Activated naive CD4-positive, alpha-beta T cell treated with anti-CD3 and anti-CD28 coated beads, Interleukin-2, amount 50 U/mL, for 72 hours (primary cell): Measurements from ENCODE around the gene FBN1. TPM values are rescaled to one million over a fixed set of nuclear protein-coding genes. Genes with fewer than 3 reads are reported as not detected.

ENCODE experiments used
- ATAC-seq, 2 donors: fragments of 150-1000 bp; cut with Tn5 transposase; 2 replicates each; pipeline ENCODE4 v1.10.0; 2021; ENCODE audit warnings: mild to moderate bottlenecking in 2 of 2, moderate library complexity in 2 of 2
- DNase-seq, 2 donors: peaks; one replicate each; pipeline ENCODE4 v3.0.0; 2021 to 2022; ENCODE audit warnings: low spot score in 2 of 2
- H3K27ac Mint-ChIP-seq, 2 donors: one replicate each; pipeline ENCODE4 v1.8.0; 2022; ENCODE audit warnings: mild to moderate bottlenecking in 2 of 2, mixed read lengths in 2 of 2
- H3K36me3 Mint-ChIP-seq, 2 donors: one replicate each; pipeline ENCODE4 v1.8.0; 2022; ENCODE audit warnings: mixed read lengths in 2 of 2
- H3K9me3 Mint-ChIP-seq, 2 donors: one replicate each; pipeline ENCODE4 v1.8.0; 2022; ENCODE audit warnings: mixed read lengths in 2 of 2
- total RNA-seq, 2 donors: library from RNA; stranded (reverse); gene quantifications; one replicate each; pipeline ENCODE4 v1.2.3, GENCODE V29; 2022

The FBN1 gene
- total RNA-seq, 2 donors from 2014 or later = 0.52 to 1.4 TPM

DNA sequence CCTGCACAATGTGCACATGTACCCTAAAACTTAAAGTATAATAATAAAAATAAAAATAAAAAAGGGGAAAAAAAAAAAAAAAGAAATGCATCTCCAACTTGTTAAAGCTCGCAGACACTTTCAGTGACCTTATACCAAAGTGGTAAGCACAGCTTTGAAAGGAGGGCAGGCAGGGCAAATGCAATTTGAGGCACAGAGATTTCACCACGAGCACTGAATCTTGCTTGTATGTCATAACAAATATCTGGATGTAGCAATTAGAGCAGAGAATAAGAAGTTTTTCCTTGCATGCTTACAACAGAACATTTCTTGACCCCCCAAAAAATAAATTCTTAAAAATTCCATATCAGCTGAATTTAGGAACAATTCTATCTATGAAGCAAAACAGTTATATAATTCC lies 66.5 kb downstream of the FBN1 start:
- Mint-ChIP-seq H3K27ac (no peak overlapping the region), H3K36me3 (no peaks in the 10 kb centered on the region), H3K9me3 (peaks cover 0 to 3% of the 10 kb centered on the region in 2 donors)
- DNase-seq (no peak), ATAC-seq (no peak)

DNA sequence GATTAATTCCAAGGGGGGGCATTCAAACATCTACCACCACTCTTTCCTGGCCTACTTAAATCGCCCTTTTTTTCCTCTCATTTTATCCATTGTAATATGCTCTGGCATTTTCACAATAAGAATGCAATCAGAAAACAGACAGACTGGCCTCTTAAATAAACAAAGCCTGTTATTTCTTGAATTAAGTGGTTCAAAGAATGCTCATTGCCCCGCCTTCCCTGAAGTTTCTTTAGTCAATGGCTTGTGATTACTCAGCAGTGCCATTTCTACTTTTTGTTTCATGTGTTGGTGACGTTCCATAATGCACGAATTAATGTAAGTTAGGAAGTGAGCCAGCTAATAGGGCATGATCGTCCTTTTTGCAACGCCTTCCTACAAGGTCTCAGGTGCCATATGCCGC lies 68.0 kb downstream of the FBN1 start:
- H3K36me3 Mint-ChIP-seq = no peaks in the 10 kb centered on the region
- peaks cover 0 to 3% of the 10 kb centered on the region in 2 donors for H3K9me3 Mint-ChIP-seq
- DNase-seq = no peak
- no peak overlapping the region for H3K27ac Mint-ChIP-seq
- no peak for ATAC-seq

DNA sequence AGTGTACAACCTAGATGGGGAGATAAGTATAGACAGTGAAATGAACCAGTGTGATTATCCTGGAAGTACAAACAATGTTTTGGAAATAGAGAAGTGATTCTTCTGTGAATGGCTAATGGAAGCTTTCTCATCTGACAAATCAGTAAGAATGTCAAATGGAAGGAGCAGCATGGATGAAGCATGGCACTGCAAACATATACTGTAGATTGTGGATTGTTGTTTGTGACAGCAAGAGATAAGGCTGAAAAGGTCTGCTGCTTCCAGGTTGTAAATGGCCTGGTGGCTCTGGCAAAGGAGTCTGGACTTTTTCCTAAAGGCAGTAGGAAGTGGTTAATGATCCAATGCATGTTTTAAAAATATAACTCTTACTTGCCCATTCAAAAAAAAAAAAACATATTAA lies 71.3 kb downstream of the FBN1 start:
- no peak overlapping the region for H3K27ac Mint-ChIP-seq
- DNase-seq (no peak), ATAC-seq (no peak)
- peaks cover 0 to 3% of the 10 kb centered on the region in 2 donors for H3K9me3 Mint-ChIP-seq
- no peaks in the 10 kb centered on the region for H3K36me3 Mint-ChIP-seq

DNA sequence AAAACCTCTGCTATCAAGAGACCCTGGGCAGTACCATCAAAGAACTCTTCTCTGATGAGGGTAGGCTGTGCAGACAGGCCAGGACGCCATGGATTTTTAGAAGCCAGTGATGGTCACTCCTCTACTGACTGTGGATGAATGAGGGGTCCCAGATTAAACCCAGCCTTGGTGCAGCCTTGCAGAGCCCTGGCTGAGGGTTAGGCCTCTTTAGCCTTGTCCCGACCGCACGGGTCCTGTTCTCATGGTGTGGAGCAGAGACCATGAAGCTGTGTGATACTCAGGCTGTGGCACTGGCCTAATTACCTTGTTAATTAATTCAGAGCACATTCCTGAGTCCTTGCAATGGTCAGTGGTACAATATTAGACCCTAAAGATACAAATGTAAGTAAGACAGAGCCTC lies 71.7 kb downstream of the FBN1 start:
- DNase-seq = no peak
- Mint-ChIP-seq H3K9me3 (peaks cover 0 to 3% of the 10 kb centered on the region in 2 donors), H3K27ac (no peak overlapping the region), H3K36me3 (no peaks in the 10 kb centered on the region)
- no peak for ATAC-seq

DNA sequence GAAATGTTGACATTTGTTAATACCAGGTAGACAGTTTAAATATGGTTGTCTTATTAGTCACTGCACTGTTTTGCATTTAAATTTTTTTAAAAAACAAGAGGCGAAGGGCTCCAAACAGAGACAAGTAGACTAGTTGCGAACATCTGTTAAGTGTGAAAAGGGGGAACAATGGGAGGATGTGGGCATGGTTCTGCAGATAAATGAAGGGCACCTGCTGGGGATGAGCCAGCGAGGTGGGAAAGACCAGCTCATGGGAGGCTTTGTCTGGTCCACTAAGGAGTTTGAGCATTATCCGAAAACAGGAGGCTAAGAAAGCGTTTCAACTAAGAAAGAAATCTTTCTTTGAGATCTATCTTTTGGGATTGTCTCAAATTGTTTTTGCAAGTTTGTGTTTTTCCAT lies 72.7 kb downstream of the FBN1 start:
- Mint-ChIP-seq H3K9me3 (peaks cover 0 to 6% of the 10 kb centered on the region in 2 donors), H3K36me3 (no peaks in the 10 kb centered on the region), H3K27ac (no peak overlapping the region)
- ATAC-seq (no peak), DNase-seq (no peak)

DNA sequence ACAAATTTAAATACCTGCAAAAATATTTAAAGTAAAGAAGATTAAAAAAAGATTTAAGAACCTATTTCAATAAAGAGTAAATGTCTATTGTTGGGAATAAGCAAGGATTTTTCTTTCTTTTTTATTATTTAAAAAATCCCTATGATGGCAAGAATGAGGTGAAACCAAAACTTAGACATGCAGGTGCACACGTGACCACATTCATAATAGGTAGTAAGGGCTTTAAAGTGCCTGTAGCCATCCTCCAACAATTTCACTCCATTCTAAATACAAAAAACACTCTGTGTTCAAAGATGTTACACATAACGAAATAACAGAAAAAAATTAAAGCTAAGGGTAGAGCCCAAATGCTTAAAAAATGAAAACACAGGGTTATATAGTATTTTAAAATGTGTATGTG lies 74.0 kb downstream of the FBN1 start:
- DNase-seq (no peak), ATAC-seq (no peak)
- peaks cover 0 to 6% of the 10 kb centered on the region in 2 donors for H3K9me3 Mint-ChIP-seq
- H3K27ac Mint-ChIP-seq = no peak overlapping the region
- H3K36me3 Mint-ChIP-seq = no peaks in the 10 kb centered on the region

DNA sequence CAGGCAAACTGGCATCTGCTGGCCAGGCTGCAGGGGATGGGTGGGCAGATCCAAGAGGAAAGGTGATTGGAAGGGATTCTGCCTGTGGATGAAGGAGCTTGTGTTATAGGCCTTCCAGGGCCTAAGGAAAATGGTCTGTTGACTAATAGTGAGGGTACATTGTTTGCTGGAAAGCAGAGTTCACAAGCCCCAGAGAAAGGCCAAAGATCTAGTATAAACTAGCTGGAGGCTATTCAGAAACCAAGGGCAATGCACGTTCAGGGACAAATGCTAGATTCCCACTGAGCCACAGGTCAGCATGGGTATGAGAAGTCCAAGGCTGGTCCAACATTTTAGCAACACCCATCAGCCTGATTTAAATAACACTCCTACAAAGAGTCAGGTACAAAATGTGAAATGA lies 74.7 kb downstream of the FBN1 start:
- DNase-seq = no peak
- Mint-ChIP-seq H3K36me3 (no peaks in the 10 kb centered on the region), H3K9me3 (peaks cover 0 to 3% of the 10 kb centered on the region in 2 donors), H3K27ac (no peak overlapping the region)
- no peak for ATAC-seq

DNA sequence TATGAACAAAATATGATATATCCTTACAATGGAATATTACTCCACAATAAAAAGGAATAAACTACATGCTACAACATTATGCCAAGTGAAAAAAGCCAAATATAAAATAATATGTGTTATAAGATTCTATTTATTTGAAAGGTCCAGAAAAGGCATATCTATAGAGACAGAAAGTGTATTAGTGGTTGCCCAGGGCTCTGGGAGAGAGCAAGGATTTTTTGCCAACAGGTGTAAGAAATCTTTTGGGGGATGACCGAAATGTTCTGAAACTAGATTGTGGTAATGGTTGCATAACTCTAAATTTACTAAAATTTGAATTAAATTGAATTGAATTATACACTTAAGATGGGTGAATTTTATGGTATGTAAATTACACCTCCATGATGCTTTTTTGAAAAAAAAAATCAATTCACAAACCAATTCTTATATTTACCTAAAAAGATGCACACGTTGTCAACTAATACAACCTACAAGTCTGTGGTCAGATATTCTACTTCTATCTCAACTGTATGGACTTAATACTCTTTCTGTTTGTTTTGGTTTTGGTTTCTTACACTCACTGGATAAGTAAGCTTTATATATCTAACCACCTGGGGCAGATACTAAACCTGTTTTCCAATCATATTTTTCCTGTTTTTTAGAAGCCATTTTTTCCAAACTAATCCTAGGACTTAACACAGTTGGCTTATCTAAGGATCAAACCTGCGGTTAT lies 75.8 kb downstream of the FBN1 start:
- Mint-ChIP-seq H3K9me3 (peaks cover 0 to 3% of the 10 kb centered on the region in 2 donors), H3K27ac (no peak overlapping the region), H3K36me3 (no peaks in the 10 kb centered on the region)
- ATAC-seq = no peak
- no peak for DNase-seq

DNA sequence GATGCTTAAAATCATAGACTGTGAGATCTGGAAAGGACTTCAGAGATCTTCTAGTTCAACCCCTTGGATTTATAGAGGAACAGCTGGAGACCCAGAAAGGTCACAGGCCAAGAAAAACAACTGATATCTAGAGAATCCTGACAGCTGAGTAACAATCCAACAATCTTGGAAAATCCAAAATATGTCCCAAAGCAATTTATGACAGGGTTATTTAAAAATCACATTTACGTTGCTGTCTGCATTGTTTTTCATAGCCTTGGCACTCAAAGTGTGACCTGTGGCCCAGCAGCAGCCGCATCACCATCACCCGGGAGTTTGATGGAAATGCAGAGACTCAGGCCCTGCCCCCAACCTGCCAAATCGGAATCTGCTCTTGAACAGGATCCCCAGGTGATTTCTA lies 78.8 kb downstream of the FBN1 start:
- H3K36me3 Mint-ChIP-seq = no peaks in the 10 kb centered on the region
- no peak for DNase-seq
- ATAC-seq = no peak
- H3K9me3 Mint-ChIP-seq = peaks cover 0 to 3% of the 10 kb centered on the region in 2 donors
- no peak overlapping the region for H3K27ac Mint-ChIP-seq

DNA sequence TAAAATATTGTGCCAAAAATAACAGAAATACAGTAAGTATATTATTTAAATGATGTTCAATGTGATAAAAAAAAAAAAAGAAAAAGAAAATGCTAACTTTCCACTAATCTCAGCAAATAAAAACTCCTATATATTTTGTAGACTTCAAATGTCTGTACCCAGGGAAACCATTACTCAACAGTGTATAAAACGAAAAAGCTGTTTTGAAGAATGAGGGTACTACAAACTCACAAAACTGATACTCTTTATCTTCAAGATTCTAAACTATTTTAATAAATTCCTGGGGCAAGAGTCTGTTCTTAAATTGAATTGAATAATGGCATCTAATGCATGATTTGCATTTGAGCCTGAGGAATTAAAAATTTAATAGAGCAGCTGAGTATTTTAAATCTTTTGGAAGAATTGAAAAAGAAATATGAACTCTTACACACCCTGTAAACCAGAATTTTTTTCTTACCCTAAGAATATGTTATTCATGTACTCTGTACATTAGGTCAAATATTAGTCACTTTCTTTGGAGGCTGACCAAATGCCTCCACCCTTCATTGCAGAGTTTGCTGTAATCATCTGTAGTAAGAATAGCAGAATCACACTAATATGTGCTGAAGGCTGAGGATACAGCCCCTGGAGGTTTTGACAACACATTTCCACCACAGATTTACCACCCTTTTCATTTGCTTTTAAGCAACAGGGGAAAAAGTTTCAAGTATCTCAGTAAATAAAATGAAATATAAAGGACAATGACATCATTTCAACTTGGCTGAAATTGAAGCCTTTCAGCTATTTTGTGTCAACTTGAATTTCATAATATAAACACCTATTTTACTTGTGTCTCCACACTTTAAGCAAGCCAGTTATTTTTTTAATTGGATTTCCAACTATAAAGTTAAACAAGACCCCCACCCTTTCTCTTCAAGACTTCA lies 79.7 kb downstream of the FBN1 start:
- Mint-ChIP-seq H3K36me3 (no peaks in the 10 kb centered on the region), H3K27ac (no peak overlapping the region), H3K9me3 (peaks cover 0 to 3% of the 10 kb centered on the region in 2 donors)
- ATAC-seq (no peak), DNase-seq (no peak)

DNA sequence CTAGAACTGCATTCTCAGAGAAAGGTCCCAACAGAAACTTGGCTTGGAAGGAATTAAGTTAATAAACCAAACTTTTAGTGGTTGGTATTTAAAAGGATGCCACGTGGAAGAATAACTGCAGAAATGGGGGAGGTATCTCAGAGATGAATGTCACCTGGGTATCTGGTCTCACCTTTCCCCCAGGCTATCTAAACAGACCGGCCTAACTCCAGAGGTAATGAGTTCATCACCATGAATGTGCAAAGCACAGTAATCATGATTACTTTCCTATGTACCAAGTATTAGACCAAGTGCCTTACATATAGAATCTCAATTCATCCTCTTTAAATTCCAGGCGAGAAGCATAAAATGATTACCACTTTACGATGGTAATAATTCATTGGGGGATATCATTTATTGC lies 80.8 kb downstream of the FBN1 start:
- ATAC-seq = no peak
- Mint-ChIP-seq H3K27ac (no peak overlapping the region), H3K36me3 (no peaks in the 10 kb centered on the region), H3K9me3 (peaks cover 0 to 3% of the 10 kb centered on the region in 2 donors)
- no peak for DNase-seq

DNA sequence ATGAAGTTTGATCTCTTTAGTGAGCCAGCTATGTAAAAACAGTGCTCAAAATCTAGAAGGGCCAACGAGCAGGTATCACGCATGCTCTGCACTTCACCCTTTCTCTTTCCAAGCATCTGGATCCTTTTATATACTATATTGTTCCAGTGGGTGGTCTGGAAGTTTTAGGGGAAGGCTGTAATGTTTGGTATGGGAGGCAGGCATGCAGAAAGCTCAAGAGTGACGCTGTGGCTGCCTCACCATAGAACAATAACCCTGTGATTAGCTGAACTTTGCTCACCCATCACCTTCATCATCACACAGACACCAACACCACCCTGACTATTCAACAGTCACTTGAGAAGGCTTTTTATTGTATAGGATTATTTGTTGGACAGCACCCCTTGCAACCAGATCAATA lies 81.6 kb downstream of the FBN1 start:
- Mint-ChIP-seq H3K9me3 (peaks cover 0 to 3% of the 10 kb centered on the region in 2 donors), H3K36me3 (no peaks in the 10 kb centered on the region), H3K27ac (no peak overlapping the region)
- no peak for ATAC-seq
- no peak for DNase-seq

DNA sequence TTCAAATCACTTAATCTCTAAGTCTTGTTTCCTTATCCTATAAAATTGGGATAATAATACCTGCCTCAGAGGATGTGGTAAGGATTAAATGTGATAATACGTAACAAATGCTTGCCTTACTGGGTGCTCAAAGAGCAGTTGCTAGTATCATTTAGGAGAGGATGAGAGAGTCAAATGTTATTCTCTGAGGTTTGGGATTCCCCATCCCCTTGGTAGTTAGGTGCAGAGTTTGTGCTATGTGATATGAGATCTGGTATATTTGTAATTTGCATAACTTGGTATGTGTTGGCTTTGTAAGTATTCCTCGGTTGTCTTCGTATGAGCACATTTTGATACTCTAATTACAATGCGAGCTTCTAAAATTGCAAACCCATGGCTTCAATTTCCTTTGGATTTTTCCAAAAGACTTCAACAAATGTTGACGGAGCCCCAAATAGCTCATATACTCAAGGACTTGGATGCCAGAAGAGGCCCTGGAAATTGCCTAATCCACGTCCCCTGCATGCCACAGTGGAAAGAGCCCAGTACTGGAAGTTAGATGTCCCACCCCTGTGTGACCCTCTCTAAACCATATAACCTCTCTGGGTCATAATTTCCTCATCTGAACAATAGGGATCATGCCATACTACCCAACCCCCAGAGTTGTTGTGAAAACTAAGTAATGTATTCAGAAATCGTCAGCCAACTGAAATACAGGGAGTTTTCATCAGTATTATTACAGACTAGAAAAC lies 85.0 kb downstream of the FBN1 start:
- Mint-ChIP-seq H3K36me3 (no peaks in the 10 kb centered on the region), H3K9me3 (no peaks in the 10 kb centered on the region), H3K27ac (no peak overlapping the region)
- ATAC-seq (no peak), DNase-seq (no peak)

DNA sequence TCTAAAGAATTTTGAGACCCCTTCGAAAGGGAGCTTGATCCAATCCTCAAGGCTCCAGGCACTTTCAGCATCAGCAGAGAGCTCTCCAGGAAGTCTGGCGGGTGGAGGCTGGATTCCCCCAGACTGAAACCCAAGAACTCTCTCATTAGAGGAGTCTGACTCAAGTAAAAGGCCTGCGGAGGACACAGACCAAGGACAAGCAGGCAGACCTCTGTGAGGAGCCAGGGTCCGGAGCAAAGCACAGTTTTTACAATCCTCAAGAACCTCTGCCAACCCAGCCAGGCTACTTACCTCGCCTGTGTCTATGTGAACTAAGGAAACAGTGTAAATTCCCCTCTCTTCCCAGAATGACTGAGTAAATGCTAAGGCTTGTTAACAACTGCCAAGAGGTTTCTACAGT lies 86.2 kb downstream of the FBN1 start:
- Mint-ChIP-seq H3K9me3 (no peaks in the 10 kb centered on the region), H3K27ac (no peak overlapping the region), H3K36me3 (no peaks in the 10 kb centered on the region)
- ATAC-seq (no peak), DNase-seq (no peak)

DNA sequence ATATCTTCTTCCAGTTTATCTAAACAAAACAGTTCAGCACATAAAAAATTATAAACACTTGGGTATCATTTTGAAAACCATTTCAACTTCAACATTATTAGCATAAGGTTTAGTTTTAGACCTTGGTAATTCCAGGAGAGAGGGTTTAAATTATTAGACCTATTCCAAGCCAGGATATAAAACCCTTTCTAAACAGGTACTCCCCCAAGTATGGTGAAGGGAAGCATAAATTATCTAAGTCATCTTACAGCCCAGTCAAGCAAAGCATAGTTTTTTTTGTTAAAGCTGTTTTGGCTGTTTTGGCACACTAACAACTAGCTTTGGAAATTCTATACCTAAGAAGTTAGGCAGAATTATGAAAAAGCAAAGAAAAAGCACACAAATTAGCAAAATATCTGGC lies 87.3 kb downstream of the FBN1 start:
- Mint-ChIP-seq H3K9me3 (no peaks in the 10 kb centered on the region), H3K27ac (no peak overlapping the region), H3K36me3 (no peaks in the 10 kb centered on the region)
- ATAC-seq (no peak), DNase-seq (no peak)

DNA sequence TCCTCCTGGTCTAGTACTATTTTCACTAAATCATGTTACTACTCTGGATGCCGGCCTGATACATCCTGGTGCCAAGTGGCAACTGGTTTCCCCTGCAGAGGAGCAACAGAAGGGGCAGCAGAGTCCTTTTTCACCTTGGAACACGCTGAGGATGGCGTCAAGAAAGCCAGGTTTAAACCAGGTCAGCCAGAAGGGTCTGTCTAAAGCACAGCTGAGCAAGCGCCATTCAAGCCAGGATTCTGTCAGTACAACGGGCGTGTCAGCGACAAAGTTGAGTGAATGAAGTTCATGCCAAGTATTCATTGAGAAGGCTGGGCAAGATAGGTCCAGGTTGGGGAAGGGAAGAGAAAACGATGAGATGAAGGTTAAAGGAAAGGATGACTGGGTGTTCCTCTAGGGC lies 88.2 kb downstream of the FBN1 start:
- H3K27ac Mint-ChIP-seq = no peak overlapping the region
- H3K9me3 Mint-ChIP-seq = no peaks in the 10 kb centered on the region
- no peaks in the 10 kb centered on the region for H3K36me3 Mint-ChIP-seq
- ATAC-seq (no peak), DNase-seq (no peak)
